Stimulated activated CD4-positive, alpha-beta T cell treated with anti-CD3 and anti-CD28 coated beads, Interleukin-12 subunit alpha, Interleukin-12 subunit beta, amount 100 ng/mL, for 24 hours (primary cell): ENCODE results near the gene BCR.
A peak's percentile ranks its signal among the peaks of the same experiment; 100 is the strongest.

Experiments
- DNase-seq, 2 experiments: peaks; one replicate each; pipeline ENCODE4 v3.0.0-alpha.2; 2020; ENCODE audit warnings: low read depth in 2 of 2

BCR gene

DNA sequence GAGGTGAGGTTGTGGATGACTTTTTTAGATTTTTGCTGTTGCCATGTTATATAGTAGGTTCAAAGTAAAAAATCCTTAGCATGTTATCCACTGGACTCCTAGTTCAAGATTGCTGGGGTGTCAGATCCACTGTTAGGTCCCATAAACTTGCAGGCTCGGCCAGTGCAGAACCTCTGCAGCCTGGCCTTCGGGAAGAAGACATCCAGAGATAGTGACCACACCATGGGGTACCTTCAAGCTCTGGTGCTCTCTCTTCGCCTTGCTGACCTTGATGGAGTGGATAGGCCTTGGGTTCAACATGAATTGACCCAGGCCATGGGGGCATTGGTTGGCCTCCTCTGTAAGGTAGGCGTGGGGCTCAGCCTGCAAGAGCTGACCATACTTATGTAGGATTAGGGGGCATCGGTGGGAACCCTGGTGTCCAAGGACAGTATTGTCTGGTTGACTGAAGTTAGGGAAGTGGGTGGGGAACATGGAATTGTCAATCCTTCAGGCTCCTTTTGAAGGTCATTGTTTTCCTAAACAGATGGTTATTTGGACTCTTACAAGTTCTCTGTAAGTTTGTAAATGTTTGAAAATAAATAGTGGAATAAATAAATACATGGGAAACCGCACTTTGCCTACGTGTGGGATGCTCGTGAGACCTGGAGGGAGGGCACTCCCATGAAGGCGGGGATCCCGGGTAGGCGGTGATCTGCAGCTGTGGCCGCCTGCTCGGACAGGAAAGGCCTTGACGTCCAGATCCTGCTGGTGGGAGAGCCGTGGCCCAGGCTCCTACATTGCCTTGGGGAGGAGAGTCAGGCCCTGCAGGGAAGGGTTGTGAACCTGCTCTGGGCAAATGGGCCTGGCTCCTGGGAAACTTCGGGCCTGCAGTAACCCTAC, 37.1 kb downstream of the BCR start:
- no peak for DNase-seq

DNA sequence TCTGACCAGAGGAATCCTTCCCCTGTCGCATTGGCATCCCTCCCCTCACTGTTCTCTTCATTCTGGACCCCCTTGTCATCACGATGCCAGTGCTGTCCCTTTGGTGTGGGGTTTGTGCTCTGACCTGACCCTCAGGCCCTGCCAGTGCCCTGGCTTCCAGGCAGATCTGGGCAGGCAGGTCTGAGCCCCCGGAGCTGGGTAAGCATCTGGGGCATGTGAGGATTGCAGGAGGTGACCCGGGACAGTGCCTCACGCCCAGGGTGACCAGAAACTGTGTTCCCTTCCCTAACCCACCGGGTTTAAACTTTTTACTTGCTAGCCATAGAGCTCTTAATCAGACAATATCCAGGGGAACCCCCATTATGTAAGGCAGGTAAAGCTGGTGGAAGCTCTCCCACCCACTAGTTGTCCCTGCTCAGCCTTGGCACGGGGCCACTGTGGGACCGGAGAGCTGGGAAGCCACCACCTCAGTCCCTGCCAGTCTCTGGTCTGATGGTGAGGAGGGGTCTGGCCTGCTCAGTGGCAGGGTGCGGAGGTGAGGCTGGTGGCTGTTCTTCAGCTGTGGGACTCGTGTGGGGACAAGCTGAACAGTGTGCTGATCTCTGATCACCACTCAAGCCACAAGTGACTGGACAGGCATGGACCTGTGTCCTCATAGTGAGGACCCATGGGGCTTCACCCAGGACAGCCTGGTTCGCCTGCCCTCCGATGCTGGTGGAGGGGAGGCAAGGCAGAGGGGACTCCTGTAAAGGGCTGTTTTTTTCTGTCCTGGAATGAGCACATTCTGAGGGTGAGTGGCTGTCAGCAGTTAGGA, 38.0 kb downstream of the BCR start:
- no peak for DNase-seq

DNA sequence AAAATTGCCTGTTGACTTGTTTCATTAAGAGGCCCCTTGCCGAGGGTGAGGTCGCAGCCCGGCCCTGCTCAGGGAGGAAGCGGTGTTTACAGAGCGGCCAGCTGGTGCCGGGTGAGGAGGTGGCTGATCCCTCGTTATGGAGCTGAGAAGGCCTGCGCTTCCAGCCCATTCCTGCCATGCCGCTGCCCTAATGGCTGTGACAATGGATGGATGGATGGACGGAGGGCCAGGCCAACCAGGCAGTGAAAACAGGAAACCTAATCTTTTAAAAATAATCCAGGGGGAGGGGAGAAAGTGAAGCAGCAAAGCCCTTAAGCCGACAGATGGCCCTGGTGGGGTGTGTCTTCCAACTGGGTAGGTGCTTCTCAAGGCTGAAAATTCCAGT, 38.5 kb downstream of the BCR start:
- no peak for DNase-seq

DNA sequence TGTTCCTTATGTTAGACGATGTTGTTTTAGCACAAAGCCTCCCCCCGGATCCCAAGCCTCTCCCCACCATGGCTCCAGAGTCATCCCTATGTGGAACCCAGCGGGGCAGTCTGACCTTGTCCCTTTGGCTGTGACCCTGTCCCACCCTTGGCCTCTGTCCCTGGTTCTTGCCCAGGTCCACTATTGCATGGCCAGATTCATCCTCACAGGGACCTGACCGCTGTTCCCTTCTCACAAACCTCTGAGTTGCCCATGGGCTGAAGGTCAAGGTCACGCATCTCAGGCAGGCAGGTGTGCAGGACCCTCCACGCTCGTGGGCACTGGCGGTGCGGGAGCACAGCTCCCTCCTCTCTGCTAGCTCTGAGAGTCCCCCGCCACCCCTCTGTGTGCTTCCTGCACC, 39.0 kb downstream of the BCR start:
- DNase-seq, result no peak

DNA sequence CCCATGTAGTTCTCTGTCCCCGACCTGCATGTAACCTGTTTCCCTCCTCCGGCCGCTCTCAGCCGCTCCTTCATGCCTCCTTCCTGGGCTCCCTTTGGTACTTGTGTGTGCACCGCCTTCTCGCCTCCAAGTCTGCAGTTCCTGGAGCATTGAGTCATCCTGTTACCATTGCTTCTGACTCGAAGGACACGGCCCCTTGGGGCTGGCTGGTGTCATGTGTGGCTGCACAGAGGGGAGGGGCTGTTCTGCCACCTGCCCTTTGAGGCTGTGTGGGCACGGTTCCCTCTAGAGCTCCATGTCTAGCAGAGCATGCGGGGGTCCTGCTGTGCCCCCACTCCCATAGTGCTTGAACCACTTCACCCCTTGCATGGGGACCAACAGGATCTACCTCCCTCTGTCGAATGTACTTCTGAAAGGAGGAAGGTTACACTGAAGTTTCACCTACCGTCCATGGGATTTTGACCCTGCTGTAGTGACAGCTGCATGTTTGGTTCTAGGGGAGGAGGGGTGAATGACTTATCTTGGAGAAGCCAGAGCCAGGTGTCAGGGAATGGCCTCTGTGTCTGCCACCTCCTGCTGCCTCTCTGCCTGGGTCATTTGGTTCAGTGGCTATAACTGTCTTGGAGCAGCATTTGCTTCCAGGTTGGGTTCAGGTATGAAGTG, 39.6 kb downstream of the BCR start:
- DNase-seq, result peak in 1 of 2 experiments; percentile 53

DNA sequence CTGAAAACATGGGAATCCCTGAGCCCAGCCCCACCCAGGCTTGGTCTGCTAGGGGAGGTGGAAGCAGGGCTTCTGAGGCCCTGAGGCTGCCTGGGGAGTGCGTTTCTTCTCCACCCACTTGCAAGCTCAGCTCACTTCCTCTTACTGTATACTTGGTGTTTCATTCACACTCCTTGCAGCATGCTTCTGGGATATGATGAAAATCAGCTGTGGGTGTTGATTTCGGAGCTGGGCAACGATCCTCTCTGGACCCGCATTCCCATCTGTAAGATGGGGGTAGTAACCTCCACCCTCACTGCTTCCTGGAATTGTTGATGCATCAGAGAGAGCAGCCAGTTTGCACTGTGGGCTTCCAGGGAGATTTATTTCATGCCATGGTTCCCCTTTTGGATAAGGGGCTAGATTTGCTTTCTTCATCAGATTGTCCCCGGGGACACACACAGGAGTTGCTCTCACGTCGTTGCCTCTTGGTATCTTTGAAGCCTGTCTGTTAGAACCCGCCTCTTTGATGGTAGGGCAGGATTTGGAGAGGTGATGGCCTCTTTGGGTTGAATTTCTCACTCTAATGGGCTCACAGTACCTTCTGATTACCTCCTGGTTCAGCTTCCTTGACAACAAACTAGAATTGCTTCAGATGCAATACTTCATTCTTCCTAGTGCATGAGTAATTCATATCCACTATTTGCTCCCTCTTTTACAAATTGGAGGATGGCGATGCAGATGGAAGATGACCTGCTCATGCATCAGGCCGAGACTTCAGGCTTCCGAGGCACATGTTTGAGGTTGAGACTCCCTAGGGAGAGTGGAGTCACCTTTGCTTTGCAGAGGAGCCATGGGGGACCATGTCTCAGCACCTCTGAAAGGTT, 40.4 kb downstream of the BCR start:
- DNase-seq, result no peak

DNA sequence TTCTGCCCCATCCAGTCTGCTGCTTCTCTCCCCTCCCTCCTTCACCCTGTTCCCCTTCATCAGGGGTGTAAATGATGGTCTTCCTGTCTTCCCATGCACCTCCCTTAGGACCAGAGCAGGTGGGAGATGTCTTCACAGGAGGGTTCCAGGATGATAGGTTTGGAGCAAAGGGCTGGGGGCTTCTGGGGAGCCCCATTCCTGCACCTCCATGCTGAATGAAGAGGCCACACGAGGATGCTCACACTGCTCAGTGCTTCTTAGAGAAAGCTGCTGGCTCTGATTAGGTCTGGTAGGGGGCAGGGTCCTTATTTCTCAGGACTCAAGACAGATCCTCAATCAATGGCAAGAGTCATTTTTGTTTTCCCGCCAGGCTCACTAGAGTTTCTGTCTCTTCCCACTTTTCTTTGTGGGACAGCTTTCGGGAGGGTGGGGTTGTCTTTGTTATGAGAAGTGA, 41.1 kb downstream of the BCR start:
- no peak for DNase-seq

DNA sequence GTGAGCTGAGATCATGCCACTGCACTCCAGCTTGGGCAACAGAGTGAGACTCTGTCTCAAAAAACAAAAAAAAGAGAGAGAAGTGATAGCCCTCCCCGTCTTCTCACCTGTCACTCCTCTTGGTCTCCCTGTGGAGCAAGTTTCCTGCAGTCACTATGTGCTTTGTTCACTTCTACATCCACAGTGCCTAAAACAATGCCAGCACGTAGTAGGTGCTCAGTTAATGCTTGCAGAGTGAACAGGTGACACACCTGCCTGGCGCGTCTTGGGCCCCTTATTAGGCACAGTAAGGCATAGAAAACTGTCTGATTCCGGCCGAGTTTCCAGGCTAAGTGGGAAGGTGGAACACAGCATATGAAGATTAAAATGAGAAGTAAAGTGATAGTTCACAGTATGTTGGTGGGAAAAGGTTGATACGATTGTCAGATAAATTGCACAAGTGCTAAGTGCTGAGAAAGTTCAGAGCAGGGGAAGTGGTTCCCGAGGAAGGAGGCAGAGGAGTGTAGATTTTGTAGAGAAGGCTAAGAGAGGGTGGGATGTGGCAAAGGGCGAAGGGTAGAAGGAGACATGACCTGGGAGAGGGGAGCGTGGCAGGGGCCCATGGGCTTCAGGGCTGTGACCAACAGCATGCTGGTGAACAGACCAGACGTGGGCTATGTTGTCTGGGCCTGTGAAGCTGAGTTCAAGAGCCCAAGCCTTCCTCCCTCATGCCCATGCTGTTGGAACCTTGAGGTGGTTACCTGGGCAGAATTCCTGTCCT, 41.9 kb downstream of the BCR start:
- DNase-seq, result no peak

DNA sequence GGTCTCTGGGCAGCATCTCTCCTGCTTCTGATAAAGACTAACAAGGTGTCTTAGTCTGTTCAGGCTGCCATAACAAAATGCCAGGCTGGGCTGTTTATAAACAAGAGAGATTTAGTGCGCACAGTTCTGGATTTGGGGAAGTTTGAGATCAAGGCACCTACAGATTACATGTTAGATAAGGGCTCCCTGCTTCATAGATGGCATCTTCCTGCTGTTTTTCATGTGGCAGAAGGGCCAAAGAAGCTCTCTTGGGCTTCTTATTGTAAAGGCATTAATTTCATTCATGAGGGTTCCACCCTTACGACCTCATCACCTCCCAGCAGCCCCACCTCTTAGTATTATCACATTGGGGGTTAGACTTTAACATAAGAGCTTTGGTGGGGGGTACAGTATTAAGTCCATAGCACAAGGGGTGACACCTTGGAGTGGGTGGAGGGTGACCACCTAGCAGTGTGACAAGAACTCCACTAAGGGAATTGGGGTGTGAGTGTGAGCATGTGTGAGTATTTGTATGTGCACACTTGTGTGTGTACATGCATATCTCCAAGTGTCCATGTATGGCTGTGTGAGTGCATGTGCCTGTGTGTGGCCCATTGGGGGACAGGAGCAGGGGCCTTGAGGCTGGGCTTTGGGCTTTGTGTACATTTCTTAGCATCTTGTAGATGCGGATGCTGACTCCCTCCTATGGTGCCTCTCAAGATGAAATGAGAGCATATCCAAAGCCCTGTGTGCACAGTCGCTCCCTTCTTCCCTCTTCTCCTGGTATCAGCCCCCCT, 42.7 kb downstream of the BCR start:
- no peak for DNase-seq

- DNase-seq, result no peak
Measured at GRCh38 chr22:23223569-23224317, 43.4 kb downstream of the BCR start.

- no peak for DNase-seq
Measured at GRCh38 chr22:23224846-23225245, 44.5 kb downstream of the BCR start.

DNA sequence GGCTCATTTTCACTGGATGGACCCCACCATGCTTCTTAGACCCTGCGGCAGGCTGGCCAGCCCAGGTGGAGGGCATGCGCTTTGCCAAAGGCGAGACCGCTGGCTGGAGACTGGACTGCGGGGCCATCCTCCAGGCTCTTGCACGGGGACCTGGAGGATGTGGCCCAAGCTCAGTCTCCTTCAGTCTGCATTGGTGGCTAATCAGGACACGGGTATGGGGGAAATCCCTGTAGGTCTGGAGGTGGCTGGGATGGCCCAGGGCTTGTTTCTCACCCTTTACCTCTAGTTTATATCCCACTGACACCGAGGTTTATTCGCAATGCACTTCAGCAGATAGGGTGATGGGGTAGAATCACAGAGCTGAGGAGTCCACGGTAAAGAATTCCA, 45.0 kb downstream of the BCR start:
- no peak for DNase-seq

DNA sequence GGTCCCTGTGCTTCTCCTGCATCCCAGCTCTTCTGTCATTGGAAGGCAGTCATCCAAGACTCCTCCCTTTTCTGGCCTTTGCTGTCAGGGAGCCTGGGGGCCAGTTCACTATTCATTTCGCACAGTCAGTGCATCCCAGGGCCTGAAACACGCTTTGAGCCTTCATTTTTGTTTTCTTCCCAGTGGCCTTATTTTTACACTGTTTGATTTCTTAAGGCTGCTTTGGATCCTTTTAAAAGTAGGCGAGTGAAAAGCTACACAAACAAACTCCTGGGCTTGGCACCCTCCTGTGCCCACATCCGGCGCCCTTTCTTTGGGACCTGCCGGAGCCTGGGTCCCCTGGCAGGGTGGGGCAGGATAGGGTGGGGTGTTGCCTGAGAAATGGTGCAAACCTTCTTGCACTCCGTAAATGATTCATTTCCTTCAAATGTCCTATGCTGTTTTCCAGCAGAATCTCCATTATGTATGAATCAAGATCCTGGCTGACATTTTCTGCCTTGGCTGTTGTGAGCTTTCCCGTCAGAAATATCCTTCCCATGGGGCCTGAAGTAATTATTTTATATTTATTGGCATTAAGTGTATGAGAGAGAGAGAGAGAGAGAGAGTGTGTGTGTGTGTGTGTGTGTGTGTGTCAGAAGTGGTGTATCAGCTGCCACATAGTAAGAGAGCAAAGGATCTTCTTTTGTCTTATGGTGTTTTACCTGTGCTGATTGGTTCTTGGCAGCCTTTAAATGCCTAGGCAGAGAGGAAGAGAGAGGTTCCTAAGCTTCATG, 45.6 kb downstream of the BCR start:
- DNase-seq, result no peak

DNA sequence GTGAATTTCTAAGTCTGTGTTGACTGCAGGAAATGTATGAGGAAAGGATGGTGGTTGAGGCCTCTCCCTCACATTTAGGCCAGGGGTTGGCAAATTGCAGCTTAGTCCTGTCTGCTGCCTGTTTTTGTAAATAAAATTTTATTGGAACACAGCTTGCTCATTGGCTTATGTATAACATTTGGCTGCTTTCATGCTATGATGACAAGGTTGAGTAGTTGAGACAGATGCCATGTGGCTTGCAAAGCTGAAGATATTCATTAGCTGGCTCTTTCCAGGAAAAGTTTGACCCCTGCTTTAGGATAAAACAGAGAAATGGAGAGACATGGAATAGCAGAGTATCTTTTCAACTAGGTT, 46.2 kb downstream of the BCR start:
- DNase-seq, result no peak

DNA sequence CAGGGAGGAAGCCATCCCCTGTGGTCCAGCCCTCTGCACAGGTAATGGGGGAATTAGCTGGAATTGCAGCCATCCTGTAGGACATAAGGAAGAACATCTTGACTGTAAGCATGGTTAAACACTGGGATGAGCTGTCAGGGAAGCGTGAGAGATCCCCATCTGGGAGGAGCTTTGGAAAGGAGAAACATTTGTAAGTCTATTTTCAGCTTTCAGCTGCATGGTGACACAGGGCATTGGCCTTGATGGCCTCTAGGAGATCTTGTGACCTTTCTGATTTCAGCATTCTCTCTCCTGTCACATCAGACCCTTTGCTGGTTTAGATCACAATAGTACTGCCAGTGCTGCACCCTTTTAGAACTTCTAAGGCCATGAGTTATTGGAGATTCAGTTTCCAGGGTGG, 47.1 kb downstream of the BCR start:
- no peak for DNase-seq

DNA sequence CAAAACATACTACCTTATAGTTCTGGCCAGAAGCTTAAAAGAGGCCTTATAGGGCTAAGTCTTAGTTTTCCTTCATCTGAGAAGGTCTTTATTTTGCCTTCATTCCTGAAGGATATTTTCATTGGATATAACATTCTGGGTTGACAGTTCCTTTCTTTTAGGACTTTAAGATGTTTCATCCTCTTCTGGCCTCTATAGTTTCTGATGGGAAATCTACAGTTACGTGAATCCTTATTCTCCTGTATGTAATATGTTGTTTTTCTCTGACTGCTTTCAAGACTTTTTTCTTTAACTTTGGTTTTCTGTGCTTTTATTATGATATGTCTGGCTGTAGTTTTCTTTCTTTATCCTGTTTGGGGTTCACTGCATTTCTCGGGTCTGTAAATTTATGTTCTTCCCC, 48.2 kb downstream of the BCR start:
- DNase-seq, result no peak

GRCh38 chr22:23229646-23230045, 49.3 kb downstream of the BCR start:
- no peak for DNase-seq

DNA sequence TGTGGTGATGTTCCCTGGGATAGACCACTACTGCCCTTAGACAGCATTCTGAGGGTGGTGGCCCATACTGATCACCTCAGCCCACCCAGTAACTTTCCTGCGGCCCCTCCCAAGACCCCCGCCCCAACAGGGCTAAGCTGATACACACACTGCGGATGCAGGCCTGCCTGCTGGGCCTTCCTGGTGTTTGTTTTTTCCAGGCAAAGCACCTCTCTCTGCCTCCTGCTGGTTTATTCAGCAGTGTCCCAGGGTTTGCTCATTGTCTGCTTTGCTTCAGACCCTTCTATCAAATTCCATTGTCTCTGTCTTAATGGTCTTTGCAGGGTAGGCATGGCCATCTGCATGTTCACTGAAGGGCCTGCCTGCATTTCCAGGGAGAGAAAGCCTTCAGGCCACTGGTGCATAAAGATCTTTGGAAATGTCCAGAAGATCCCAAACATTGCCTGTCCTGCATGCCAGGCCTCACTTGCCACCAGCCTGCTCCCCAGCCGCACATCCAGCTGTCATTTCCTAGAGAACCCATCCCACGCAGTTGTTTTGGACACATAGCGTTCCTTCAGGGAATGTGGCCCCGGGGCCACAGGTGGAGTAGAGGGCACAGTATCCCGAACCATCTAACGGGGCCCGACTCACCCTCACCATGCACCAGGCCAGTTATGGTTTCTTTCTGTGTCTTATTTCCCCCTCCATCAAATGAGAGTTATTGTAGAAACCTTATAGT, 50.2 kb downstream of the BCR start:
- DNase-seq, result no peak
